Measurements from ENCODE around the gene CCNJ. TPM values are rescaled to one million over a fixed set of nuclear protein-coding genes. Genes with fewer than 3 reads are reported as not detected.

The CCNJ gene
- total RNA-seq, 1 experiment from 2014 or later, result 25.6 TPM

DNA sequence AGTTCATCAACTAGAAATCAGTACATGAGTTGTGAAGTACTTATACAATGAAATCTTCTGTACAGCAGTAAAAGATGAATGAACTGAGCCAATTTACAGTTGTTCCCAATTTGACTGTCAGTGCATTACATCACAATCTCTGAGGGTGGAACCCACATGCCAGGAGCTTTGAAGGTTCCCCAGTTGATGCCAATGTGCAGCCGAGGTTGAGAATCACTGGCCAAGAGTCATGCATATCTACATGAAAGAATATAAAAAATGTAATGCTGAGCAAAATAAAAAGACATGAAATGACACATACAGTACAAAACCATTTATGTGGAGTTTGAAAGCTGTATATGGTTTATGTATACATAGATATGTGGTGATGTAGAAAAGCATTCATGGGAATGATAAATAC, 22.1 kb upstream of the CCNJ start:
- Histone ChIP-seq H3K9me3 (ENCODE audit: low read depth, low read length, poor library complexity, severe bottlenecking) (no peaks in the 10 kb centered on the region), H3K4me1 (ENCODE audit: insufficient read depth, low read length, poor library complexity, severe bottlenecking) (no peaks in the 10 kb centered on the region), H3K4me3 (ENCODE audit: low read depth, low read length, poor library complexity, severe bottlenecking) (no peak overlapping the region), H3K27me3 (replicated peaks; ENCODE audit: insufficient read depth, low read depth, low read length, poor library complexity) (no peaks in the 10 kb centered on the region), H3K27ac (ENCODE audit: low read depth, low read length, poor library complexity, severe bottlenecking) (no peak overlapping the region), H3K36me3 (ENCODE audit: insufficient read depth, low read length, poor library complexity, severe bottlenecking) (no peaks in the 10 kb centered on the region)
- BruUV-seq (replicated peaks), result no TSS peak
- intact Hi-C loops (cut with micrococcal nuclease; ENCODE audit: unreplicated experiment), result no loop called here
- no peak for DNase-seq (ENCODE audit: low spot score)
- ChIA-PET CTCF (no interaction called here), POLR2A (ENCODE audit: low non-redundant PET) (no interaction called here)
- TF ChIP-seq, protein P1, sequence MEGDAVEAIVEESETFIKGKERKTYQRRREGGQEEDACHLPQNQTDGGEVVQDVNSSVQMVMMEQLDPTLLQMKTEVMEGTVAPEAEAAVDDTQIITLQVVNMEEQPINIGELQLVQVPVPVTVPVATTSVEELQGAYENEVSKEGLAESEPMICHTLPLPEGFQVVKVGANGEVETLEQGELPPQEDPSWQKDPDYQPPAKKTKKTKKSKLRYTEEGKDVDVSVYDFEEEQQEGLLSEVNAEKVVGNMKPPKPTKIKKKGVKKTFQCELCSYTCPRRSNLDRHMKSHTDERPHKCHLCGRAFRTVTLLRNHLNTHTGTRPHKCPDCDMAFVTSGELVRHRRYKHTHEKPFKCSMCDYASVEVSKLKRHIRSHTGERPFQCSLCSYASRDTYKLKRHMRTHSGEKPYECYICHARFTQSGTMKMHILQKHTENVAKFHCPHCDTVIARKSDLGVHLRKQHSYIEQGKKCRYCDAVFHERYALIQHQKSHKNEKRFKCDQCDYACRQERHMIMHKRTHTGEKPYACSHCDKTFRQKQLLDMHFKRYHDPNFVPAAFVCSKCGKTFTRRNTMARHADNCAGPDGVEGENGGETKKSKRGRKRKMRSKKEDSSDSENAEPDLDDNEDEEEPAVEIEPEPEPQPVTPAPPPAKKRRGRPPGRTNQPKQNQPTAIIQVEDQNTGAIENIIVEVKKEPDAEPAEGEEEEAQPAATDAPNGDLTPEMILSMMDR (conservative IDR thresholded peaks at IDR 0.05; ENCODE audit: low read depth, low read length), result no peak

DNA sequence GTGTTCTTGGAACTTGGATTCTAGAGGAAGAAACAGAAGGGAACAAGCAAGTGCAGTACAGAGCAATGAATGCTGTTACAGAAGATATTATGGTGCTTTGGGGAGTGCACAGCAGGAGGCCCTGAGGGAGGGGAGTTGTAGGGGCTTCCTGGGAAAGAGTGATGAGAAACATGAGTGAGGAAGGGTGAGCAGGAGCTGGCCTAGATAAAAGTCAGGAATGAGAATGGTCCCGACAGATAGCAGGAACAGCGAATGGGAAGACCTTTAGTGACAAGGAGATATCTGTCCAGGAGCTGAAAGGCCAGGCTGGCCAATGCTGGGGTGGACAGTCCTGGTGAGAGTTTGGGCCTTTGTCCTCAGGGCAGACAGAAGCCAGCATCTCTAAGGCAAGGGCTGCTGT, 20.6 kb upstream of the CCNJ start:
- intact Hi-C loops (cut with micrococcal nuclease; ENCODE audit: unreplicated experiment), result no loop called here
- TF ChIP-seq, protein P1 (conservative IDR thresholded peaks at IDR 0.05; ENCODE audit: low read depth, low read length), result no peak
- TF ChIP-seq EZH2 (IDR thresholded peaks at IDR 0.05; ENCODE audit: borderline replicate concordance, low read depth, low read length, poor library complexity, severe bottlenecking), result no peak
- H3K4me1 ChIP-seq (ENCODE audit: insufficient read depth, low read length, poor library complexity, severe bottlenecking), result no peaks in the 10 kb centered on the region
- no peaks in the 10 kb centered on the region for H3K27me3 ChIP-seq (replicated peaks; ENCODE audit: insufficient read depth, low read depth, low read length, poor library complexity)
- DNase-seq (ENCODE audit: low spot score), result no peak
- BruUV-seq (replicated peaks), result no TSS peak
- CTCF ChIA-PET, result no interaction called here
- no peak overlapping the region for H3K27ac ChIP-seq (ENCODE audit: low read depth, low read length, poor library complexity, severe bottlenecking)
- H3K9me3 ChIP-seq (ENCODE audit: low read depth, low read length, poor library complexity, severe bottlenecking), result no peaks in the 10 kb centered on the region
- H3K4me3 ChIP-seq (ENCODE audit: low read depth, low read length, poor library complexity, severe bottlenecking), result no peak overlapping the region
- POLR2A ChIA-PET (ENCODE audit: low non-redundant PET), result no interaction called here
- H3K36me3 ChIP-seq (ENCODE audit: insufficient read depth, low read length, poor library complexity, severe bottlenecking), result no peaks in the 10 kb centered on the region

DNA sequence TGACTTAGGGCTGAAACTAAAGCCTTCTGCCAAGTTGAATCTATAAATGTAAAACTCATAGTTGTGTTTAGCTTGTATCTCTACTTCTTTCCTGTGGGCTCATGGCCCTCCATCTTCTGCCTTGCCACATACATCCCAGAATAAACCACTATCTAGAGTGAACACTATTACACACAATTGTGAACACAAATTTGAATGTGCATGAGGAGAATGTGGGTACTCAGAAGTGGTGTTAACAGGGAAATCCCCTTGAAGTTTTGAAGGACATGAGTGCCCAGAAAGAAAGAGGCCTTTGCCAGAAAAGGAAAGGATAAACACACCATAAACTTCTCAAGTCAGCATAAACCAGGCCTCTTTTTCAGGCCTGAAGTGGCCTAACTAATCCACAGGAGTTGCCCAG, 20.2 kb upstream of the CCNJ start:
- Histone ChIP-seq H3K4me1 (ENCODE audit: insufficient read depth, low read length, poor library complexity, severe bottlenecking) (no peaks in the 10 kb centered on the region), H3K9me3 (ENCODE audit: low read depth, low read length, poor library complexity, severe bottlenecking) (no peaks in the 10 kb centered on the region), H3K27me3 (replicated peaks; ENCODE audit: insufficient read depth, low read depth, low read length, poor library complexity) (no peaks in the 10 kb centered on the region), H3K36me3 (ENCODE audit: insufficient read depth, low read length, poor library complexity, severe bottlenecking) (no peaks in the 10 kb centered on the region), H3K4me3 (ENCODE audit: low read depth, low read length, poor library complexity, severe bottlenecking) (no peak overlapping the region), H3K27ac (ENCODE audit: low read depth, low read length, poor library complexity, severe bottlenecking) (no peak overlapping the region)
- CTCF ChIA-PET, result no interaction called here
- POLR2A ChIA-PET (ENCODE audit: low non-redundant PET), result no interaction called here
- no TSS peak for BruUV-seq (replicated peaks)
- DNase-seq (ENCODE audit: low spot score), result no peak
- TF ChIP-seq, protein P1 (conservative IDR thresholded peaks at IDR 0.05; ENCODE audit: low read depth, low read length), result no peak
- intact Hi-C loops (cut with micrococcal nuclease; ENCODE audit: unreplicated experiment), result no loop called here

Measured in A673 (cell line).